ENCODE data around the gene PWP2.

Gene PWP2

GRCh38 chr21:44107026-44107501 lies at the start of gene PWP2:
TSS of gene PWP2 (plus strand) at chr21:44107399. CDS start at chr21:44107417, 18 bp downstream.
- peak; percentile 49 for DNase-seq (ENCODE audit: low read depth)

- DNase-seq (ENCODE audit: low read depth) = no peak
These were observed 49.1 kb upstream of the PWP2 start for GRCh38 chr21:44057960-44058651.

- DNase-seq (ENCODE audit: low read depth) = no peak
These were observed 48.6 kb upstream of the PWP2 start for GRCh38 chr21:44058652-44058964.

- DNase-seq (ENCODE audit: low read depth) = no peak
These were observed 48.2 kb upstream of the PWP2 start for GRCh38 chr21:44058981-44059380.

GRCh38 chr21:44059710-44060109 lies 47.5 kb upstream of the PWP2 start:
- no peak for DNase-seq (ENCODE audit: low read depth)

- DNase-seq (ENCODE audit: low read depth) = no peak
These were observed 44.8 kb upstream of the PWP2 start for GRCh38 chr21:44062380-44062779.

- no peak for DNase-seq (ENCODE audit: low read depth)
These were observed 43.9 kb upstream of the PWP2 start for GRCh38 chr21:44063151-44063912.

GRCh38 chr21:44064852-44065403 lies 42.3 kb upstream of the PWP2 start:
- DNase-seq (ENCODE audit: low read depth) = no peak

GRCh38 chr21:44065428-44065827 lies 41.8 kb upstream of the PWP2 start:
- peak; percentile 61 for DNase-seq (ENCODE audit: low read depth)

GRCh38 chr21:44066116-44066515 lies 41.1 kb upstream of the PWP2 start:
- DNase-seq (ENCODE audit: low read depth) = no peak

- no peak for DNase-seq (ENCODE audit: low read depth)
These were observed 40.0 kb upstream of the PWP2 start for GRCh38 chr21:44067011-44067839.

- DNase-seq (ENCODE audit: low read depth) = no peak
These were observed 36.8 kb upstream of the PWP2 start for GRCh38 chr21:44070391-44070790.

GRCh38 chr21:44071359-44072104 lies 35.7 kb upstream of the PWP2 start:
- DNase-seq (ENCODE audit: low read depth) = no peak

- DNase-seq (ENCODE audit: low read depth) = no peak
These were observed 35.1 kb upstream of the PWP2 start for GRCh38 chr21:44072111-44072510.

GRCh38 chr21:44074315-44074958 lies 32.8 kb upstream of the PWP2 start:
- no peak for DNase-seq (ENCODE audit: low read depth)

- no peak for DNase-seq (ENCODE audit: low read depth)
These were observed 30.9 kb upstream of the PWP2 start for GRCh38 chr21:44076316-44076715.

- DNase-seq (ENCODE audit: low read depth) = no peak
These were observed 28.7 kb upstream of the PWP2 start for GRCh38 chr21:44078411-44078981.

- DNase-seq (ENCODE audit: low read depth) = no peak
These were observed 27.8 kb upstream of the PWP2 start for GRCh38 chr21:44079446-44079845.

- no peak for DNase-seq (ENCODE audit: low read depth)
These were observed 27.4 kb upstream of the PWP2 start for GRCh38 chr21:44079846-44080245.

- no peak for DNase-seq (ENCODE audit: low read depth)
These were observed 24.4 kb upstream of the PWP2 start for GRCh38 chr21:44082648-44083440.

All from activated gamma-delta T cell treated with anti-CD3 and anti-CD28 coated beads, Interleukin-2, amount 50 U/mL, for 16 hours (primary cell).